Keratinocyte (primary cell): ENCODE results near the gene ADAP2. TPM values are rescaled to one million over a fixed set of nuclear protein-coding genes. Genes with fewer than 3 reads are reported as not detected.
"Not testable (repeated sequence)": the region's sequence is repeated elsewhere in the genome, so short reads cannot be mapped to it uniquely, and the experiment has no call there.

Experiments
- DNase-seq: peaks from one replicate; pipeline ENCODE4 v3.0.0-alpha.2; 2011; ENCODE audit warnings: low read depth, missing footprints, low spot score
- FAIRE-seq: peaks from 2 replicates; lab custom pipeline; 2011; peaks lifted over from hg19 to GRCh38; lab: Jason Lieb, UNC
- H2AFZ ChIP-seq: 2 replicates; pipeline ENCODE4 v1.6.0; 2012; ENCODE audit warnings: low read length, control low read depth, inconsistent platforms; ENCODE audit not compliant: control insufficient read depth
- H3K27ac ChIP-seq: 2 replicates; pipeline ENCODE4 v1.5.1; 2011; ENCODE audit warnings: low read length; ENCODE audit not compliant: control insufficient read depth, insufficient read depth
- H3K27me3 ChIP-seq: 3 replicates; pipeline ENCODE4 v1.6.0; 2011; ENCODE audit warnings: low read length; ENCODE audit not compliant: control insufficient read depth, insufficient read depth; ENCODE audit errors: extremely low read depth
- H3K36me3 ChIP-seq, 2 experiments: 2 replicates in 1 of 2; 3 replicates in 1 of 2; pipeline ENCODE4 v1.5.1; 2011; ENCODE audit warnings: low read length in 2 of 2, mild to moderate bottlenecking in 1 of 2; ENCODE audit not compliant: control insufficient read depth in 2 of 2, insufficient read depth in 2 of 2; ENCODE audit errors: extremely low read depth in 1 of 2
- H3K4me1 ChIP-seq: 3 replicates; pipeline ENCODE4 v1.5.1; 2011; ENCODE audit warnings: low read length; ENCODE audit not compliant: control insufficient read depth, insufficient read depth; ENCODE audit errors: extremely low read depth
- H3K4me2 ChIP-seq: 3 replicates; pipeline ENCODE4 v1.6.0; 2011; ENCODE audit warnings: low read depth, low read length; ENCODE audit not compliant: control insufficient read depth, insufficient read depth; ENCODE audit errors: extremely low read depth
- H3K4me3 ChIP-seq, 3 experiments: fragments of 200-600 bp in 1 of 3; sonication (generic) in 1 of 3; 2 replicates in 2 of 3; 3 replicates in 1 of 3; pipeline ENCODE4 v1.5.1; 2011 to 2016; ENCODE audit warnings: low read length in 3 of 3, mild to moderate bottlenecking in 3 of 3, control low read depth in 2 of 3, inconsistent platforms in 1 of 3, low read depth in 1 of 3, mixed read lengths in 1 of 3, mixed run types in 1 of 3, moderate library complexity in 1 of 3; ENCODE audit not compliant: control insufficient read depth in 2 of 3, insufficient read depth in 2 of 3; ENCODE audit errors: extremely low read depth in 1 of 3
- H3K79me2 ChIP-seq: 2 replicates; pipeline ENCODE4 v1.6.0; 2012; ENCODE audit warnings: low read length; ENCODE audit not compliant: control insufficient read depth, insufficient read depth
- H3K9ac ChIP-seq: 3 replicates; pipeline ENCODE4 v1.6.0; 2011; ENCODE audit warnings: low read length; ENCODE audit not compliant: control insufficient read depth, insufficient read depth; ENCODE audit errors: extremely low read depth
- H3K9me1 ChIP-seq: 3 replicates; pipeline ENCODE4 v1.6.0; 2011; ENCODE audit warnings: low read length; ENCODE audit not compliant: control insufficient read depth, insufficient read depth; ENCODE audit errors: extremely low read depth
- H3K9me3 ChIP-seq: 2 replicates; pipeline ENCODE4 v1.5.1; 2012; ENCODE audit warnings: low read depth, low read length; ENCODE audit not compliant: control insufficient read depth
- H4K20me1 ChIP-seq: 3 replicates; pipeline ENCODE4 v1.6.0; 2011; ENCODE audit warnings: low read length; ENCODE audit not compliant: control insufficient read depth, insufficient read depth; ENCODE audit errors: extremely low read depth
- EZH2 ChIP-seq: IDR thresholded peaks from one replicate; pipeline ENCODE4 v1.6.1; 2012; ENCODE audit warnings: inconsistent platforms, mild to moderate bottlenecking, low read length, moderate library complexity
- dilution Hi-C: fragments of 300-500 bp; cut with MboI; formaldehyde crosslinking; loops from one replicate; pipeline ENCODE4 v1.7.0; 2020; ENCODE audit warnings: low sequenced_read_pairs; ENCODE audit not compliant: extremely low pct_ligation_motif_present
- polyA plus RNA-seq, 5 experiments: library from polyadenylated mRNA; depleted of rRNA in 3 of 5; stranded (reverse) in 3 of 5; stranded (forward) in 1 of 5; unstranded in 1 of 5; fragments of >200 nt; gene quantifications; 1 replicate in 1 of 5; 2 replicates in 3 of 5; 3 replicates in 1 of 5; pipeline versions ENCODE4 v1.2.1 to v1.2.3, GENCODE V29; 2011 to 2012; ENCODE audit warnings: missing spikeins in 2 of 5, low read depth in 1 of 5, low replicate concordance in 1 of 5
- TF ChIP-seq, protein P1 (sequence below), 3 experiments: IDR thresholded peaks in 1 of 3; conservative IDR thresholded peaks in 1 of 3; optimal IDR thresholded peaks in 1 of 3; 2 replicates in 2 of 3; 3 replicates in 1 of 3; pipeline versions ENCODE3 to v1.5.1; 2011; ENCODE audit warnings: low read length in 3 of 3, mild to moderate bottlenecking in 3 of 3, moderate library complexity in 2 of 3, control low read depth in 1 of 3, inconsistent platforms in 1 of 3; ENCODE audit not compliant: insufficient read depth in 2 of 3; ENCODE audit errors: extremely low read depth in 1 of 3

Gene ADAP2
- polyA plus RNA-seq, 1 donor (not counting 4 experiments of a cell fraction or from before 2014, with no cell fraction given): 1.4 TPM

DNA sequence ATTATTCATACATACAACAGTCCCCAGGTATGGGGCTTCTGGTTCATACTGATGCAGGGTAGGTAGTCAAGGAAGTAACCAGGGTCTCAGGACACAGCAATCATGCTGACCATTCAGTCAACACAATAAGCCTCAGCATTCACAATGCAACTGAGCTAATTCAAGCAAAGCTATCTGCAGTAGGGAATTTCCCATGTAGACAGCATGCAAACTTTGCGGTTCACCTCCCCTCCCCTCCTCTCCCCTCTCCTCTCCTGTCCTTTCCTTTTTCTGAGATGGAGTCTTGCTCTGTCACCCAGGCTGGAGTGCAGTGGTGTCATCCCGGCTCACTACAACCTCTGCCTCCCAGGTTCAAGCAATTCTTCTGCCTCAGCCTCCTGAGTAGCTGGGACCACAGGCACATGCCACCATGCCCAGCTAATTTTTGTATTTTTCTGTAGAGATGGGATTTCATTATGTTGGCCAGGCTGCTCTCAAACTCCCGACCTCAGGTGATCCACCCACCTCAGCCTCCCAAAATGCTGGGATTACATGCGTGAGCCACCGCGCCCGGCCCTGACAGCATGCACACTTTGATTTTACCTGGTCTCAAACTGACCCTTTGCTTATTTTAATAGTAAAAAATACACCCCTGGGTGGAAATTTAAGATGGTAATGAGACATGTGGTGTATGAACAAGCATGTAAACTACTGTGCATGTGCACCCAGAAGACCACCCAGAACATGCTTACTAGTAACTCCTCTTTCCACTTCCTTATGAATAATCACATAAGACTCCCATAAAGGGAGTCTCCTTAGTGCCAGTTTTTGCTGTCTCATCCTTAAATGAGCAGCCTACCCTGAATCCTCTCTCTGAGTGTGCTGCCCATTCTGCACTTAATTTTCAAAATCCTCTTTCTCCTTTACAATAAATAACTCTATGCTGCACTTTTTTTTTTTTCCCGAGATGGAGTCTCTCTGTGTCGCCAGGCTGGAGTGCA is 39.8 kb downstream of the ADAP2 start:
- Histone ChIP-seq H3K9ac (no peak overlapping the region), H3K4me2 (no peak overlapping the region), H3K27me3 (peaks cover 3% of the 10 kb centered on the region), H3K9me3 (no peaks in the 10 kb centered on the region), H3K4me1 (no peaks in the 10 kb centered on the region), H4K20me1 (no peaks in the 10 kb centered on the region), H3K36me3 (no peaks in the 10 kb centered on the region), H3K27ac (no peak overlapping the region), H3K9me1 (no peaks in the 10 kb centered on the region), H3K79me2 (no peaks in the 10 kb centered on the region), H3K4me3 (no peak overlapping the region), H2AFZ (no peak overlapping the region)
- DNase-seq: no peak
- dilution Hi-C loops: no loop called here
- FAIRE-seq: no peak
- no peak for TF ChIP-seq EZH2
- TF ChIP-seq, protein P1, sequence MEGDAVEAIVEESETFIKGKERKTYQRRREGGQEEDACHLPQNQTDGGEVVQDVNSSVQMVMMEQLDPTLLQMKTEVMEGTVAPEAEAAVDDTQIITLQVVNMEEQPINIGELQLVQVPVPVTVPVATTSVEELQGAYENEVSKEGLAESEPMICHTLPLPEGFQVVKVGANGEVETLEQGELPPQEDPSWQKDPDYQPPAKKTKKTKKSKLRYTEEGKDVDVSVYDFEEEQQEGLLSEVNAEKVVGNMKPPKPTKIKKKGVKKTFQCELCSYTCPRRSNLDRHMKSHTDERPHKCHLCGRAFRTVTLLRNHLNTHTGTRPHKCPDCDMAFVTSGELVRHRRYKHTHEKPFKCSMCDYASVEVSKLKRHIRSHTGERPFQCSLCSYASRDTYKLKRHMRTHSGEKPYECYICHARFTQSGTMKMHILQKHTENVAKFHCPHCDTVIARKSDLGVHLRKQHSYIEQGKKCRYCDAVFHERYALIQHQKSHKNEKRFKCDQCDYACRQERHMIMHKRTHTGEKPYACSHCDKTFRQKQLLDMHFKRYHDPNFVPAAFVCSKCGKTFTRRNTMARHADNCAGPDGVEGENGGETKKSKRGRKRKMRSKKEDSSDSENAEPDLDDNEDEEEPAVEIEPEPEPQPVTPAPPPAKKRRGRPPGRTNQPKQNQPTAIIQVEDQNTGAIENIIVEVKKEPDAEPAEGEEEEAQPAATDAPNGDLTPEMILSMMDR (optimal IDR thresholded peaks at IDR 0.05 in 1 of 3, IDR thresholded peaks at IDR 0.05 in 1 of 3, conservative IDR thresholded peaks at IDR 0.05 in 1 of 3; ENCODE audit: extremely low read depth in 1 of 3, insufficient read depth in 2 of 3, low read length in 3 of 3): no peak

DNA sequence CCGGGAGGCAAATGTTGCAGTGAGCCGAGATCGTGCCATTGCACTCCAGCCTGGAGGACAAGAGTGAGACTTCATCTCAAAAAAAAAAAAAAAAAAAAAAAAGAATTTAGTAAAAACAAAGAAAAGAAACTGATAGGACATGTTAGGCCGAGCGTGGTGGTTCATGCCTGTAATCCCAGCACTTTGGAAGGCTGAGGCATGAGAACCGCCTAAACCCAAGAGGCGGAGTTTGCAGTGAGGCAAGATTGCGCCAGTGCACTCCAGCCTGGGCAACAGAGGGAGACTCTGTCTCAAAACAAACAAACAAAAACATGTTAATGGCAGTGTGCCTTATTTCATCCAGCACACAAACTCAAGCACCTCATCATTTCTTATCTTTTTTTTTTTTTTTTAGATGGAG is 42.6 kb downstream of the ADAP2 start:
- H3K9ac ChIP-seq, dilution Hi-C loops, H3K27ac ChIP-seq, H4K20me1 ChIP-seq, H3K9me3 ChIP-seq, H3K4me1 ChIP-seq, FAIRE-seq, DNase-seq, H3K4me3 ChIP-seq, H3K36me3 ChIP-seq, H2AFZ ChIP-seq, H3K9me1 ChIP-seq, H3K79me2 ChIP-seq, H3K4me2 ChIP-seq, H3K27me3 ChIP-seq: not testable (repeated sequence)
